K562 (cell line): ENCODE measurements around the gene SZT2. TPM values are rescaled to one million over a fixed set of nuclear protein-coding genes. Genes with fewer than 3 reads are reported as not detected.

Experiments
- BRF1 ChIP-seq: IDR thresholded peaks from 3 replicates; pipeline ENCODE4 v1.6.1; 2011; ENCODE audit warnings: borderline replicate concordance, mild to moderate bottlenecking; ENCODE audit not compliant: insufficient read length; ENCODE audit errors: extremely low read depth
- E2F3 ChIP-seq: fragments of 250-450 bp; sonication (Bioruptor Pico); IDR thresholded peaks from 2 replicates; pipeline ENCODE4 v1.4.0; 2020; ENCODE audit warnings: mild to moderate bottlenecking
- ILK ChIP-seq: fragments of 450-650 bp; IDR thresholded peaks from 2 replicates; pipeline ENCODE4 v1.6.1; 2016; ENCODE audit warnings: missing genetic modification characterization, low read depth, mild to moderate bottlenecking, missing compliant biosample characterization, moderate library complexity, borderline replicate concordance
- NEUROD1 ChIP-seq: fragments of 150-350 bp; IDR thresholded peaks from 2 replicates; pipeline ENCODE4 v1.6.1; 2014; ENCODE audit warnings: borderline replicate concordance, low read length, low read depth; ENCODE audit not compliant: partially characterized antibody
- NFYB ChIP-seq: IDR thresholded peaks from 2 replicates; pipeline ENCODE4 v1.6.1; 2011; ENCODE audit warnings: mild to moderate bottlenecking, moderate library complexity; ENCODE audit not compliant: insufficient read length; ENCODE audit errors: extremely low read depth
- NR2C2 ChIP-seq, 2 experiments: fragments of 200-800 bp in 1 of 2; sonication (Bioruptor generic) in 1 of 2; sonication (generic) in 1 of 2; formaldehyde crosslinking in 1 of 2; IDR thresholded peaks; 2 replicates each; pipeline versions ENCODE4 v1.6.1 to v1.8.0; 2016 to 2022; ENCODE audit warnings: mild to moderate bottlenecking in 1 of 2, missing compliant biosample characterization in 1 of 2, missing genetic modification characterization in 1 of 2, missing genetic modification reagents in 1 of 2
- RAD21 ChIP-seq, 2 experiments: fragments of 250-450 bp in 1 of 2; fragments of 450-650 bp in 1 of 2; sonication (Bioruptor Pico) in 1 of 2; formaldehyde crosslinking in 1 of 2; IDR thresholded peaks in 1 of 2; conservative IDR thresholded peaks in 1 of 2; 2 replicates each; pipeline versions ENCODE4 v1.4.0 to v1.8.0; 2020 to 2022; ENCODE audit warnings: mild to moderate bottlenecking in 2 of 2, moderate library complexity in 1 of 2
- RAD51 ChIP-seq: fragments of 450-650 bp; IDR thresholded peaks from 2 replicates; pipeline ENCODE4 v1.7.1; 2016; ENCODE audit warnings: low read depth, mild to moderate bottlenecking, borderline replicate concordance
- RBM15 ChIP-seq: fragments of 200-400 bp; formaldehyde crosslinking; IDR thresholded peaks from 2 replicates; pipeline ENCODE4 v1.6.1; 2018; ENCODE audit warnings: mild to moderate bottlenecking, low read length, moderate library complexity; ENCODE audit not compliant: insufficient read depth
- ZFP36 ChIP-seq: fragments of 150-350 bp; IDR thresholded peaks from 2 replicates; pipeline ENCODE4 v1.6.1; 2018; ENCODE audit warnings: low read length, low read depth; ENCODE audit not compliant: partially characterized antibody
- ZNF431 ChIP-seq: sonication (generic); formaldehyde crosslinking; IDR thresholded peaks from 2 replicates; pipeline ENCODE4 v1.8.0; 2022; ENCODE audit warnings: mild to moderate bottlenecking, missing genetic modification reagents
- polyA plus RNA-seq, 8 experiments: library from polyadenylated mRNA; depleted of rRNA in 4 of 8; stranded (reverse) in 5 of 8; unstranded in 3 of 8; fragments of >200 nt; fragmentation: Nextera tagmentation in 2 of 8; fragmentation: Illumina TruSeq in 1 of 8; extraction: Ambion mirVana in 2 of 8; extraction: Trizol in 1 of 8; gene quantifications; 2 replicates each; pipeline versions ENCODE4 v1.2.1 to v1.2.3, GENCODE V29; 2011 to 2014; ENCODE audit warnings: inconsistent platforms in 1 of 8, missing spikeins in 1 of 8
- total RNA-seq, 7 experiments: library from RNA; depleted of rRNA in 6 of 7; stranded (reverse); fragments of >200 nt in 6 of 7; fragmentation: Illumina TruSeq in 2 of 7; extraction: Trizol in 2 of 7; gene quantifications; 2 replicates each; pipeline versions ENCODE4 v1.2.1 to v1.2.3, GENCODE V29; 2011 to 2021; ENCODE audit warnings: low replicate concordance in 1 of 7
- TF ChIP-seq, protein P1 (sequence below), 2 experiments: fragments of 450-650 bp; IDR thresholded peaks; 2 replicates each; pipeline ENCODE4 v1.6.1; 2018; ENCODE audit warnings: mild to moderate bottlenecking in 2 of 2, low read depth in 1 of 2; ENCODE audit not compliant: partially characterized antibody in 2 of 2
- TF ChIP-seq, protein P2 (sequence below), 2 experiments: IDR thresholded peaks; 2 replicates each; pipeline ENCODE4 v1.6.1; 2011; ENCODE audit warnings: borderline replicate concordance in 1 of 2, control low read depth in 1 of 2, low read depth in 1 of 2, low read length in 1 of 2, mild to moderate bottlenecking in 1 of 2, mixed read lengths in 1 of 2, moderate library complexity in 1 of 2; ENCODE audit not compliant: insufficient read depth in 1 of 2, insufficient read length in 1 of 2, poor library complexity in 1 of 2, severe bottlenecking in 1 of 2; ENCODE audit errors: extremely low read depth in 1 of 2
- TF ChIP-seq, protein P3 (sequence below): fragments of 450-650 bp; IDR thresholded peaks from 2 replicates; pipeline ENCODE4 v1.6.1; 2017; ENCODE audit warnings: antibody characterized with exemption, mild to moderate bottlenecking
- TF ChIP-seq, protein P4 (sequence below): sonication (generic); formaldehyde crosslinking; IDR thresholded peaks from 2 replicates; pipeline ENCODE4 v1.8.0; 2022; ENCODE audit warnings: mild to moderate bottlenecking, missing genetic modification reagents

The SZT2 gene
- total and polyA plus RNA-seq, 9 of the 15 experiments (the other 6 are each of a cell fraction or from before 2014, with no cell fraction given): 0.88 to 31.0 (median 12.8) TPM

DNA sequence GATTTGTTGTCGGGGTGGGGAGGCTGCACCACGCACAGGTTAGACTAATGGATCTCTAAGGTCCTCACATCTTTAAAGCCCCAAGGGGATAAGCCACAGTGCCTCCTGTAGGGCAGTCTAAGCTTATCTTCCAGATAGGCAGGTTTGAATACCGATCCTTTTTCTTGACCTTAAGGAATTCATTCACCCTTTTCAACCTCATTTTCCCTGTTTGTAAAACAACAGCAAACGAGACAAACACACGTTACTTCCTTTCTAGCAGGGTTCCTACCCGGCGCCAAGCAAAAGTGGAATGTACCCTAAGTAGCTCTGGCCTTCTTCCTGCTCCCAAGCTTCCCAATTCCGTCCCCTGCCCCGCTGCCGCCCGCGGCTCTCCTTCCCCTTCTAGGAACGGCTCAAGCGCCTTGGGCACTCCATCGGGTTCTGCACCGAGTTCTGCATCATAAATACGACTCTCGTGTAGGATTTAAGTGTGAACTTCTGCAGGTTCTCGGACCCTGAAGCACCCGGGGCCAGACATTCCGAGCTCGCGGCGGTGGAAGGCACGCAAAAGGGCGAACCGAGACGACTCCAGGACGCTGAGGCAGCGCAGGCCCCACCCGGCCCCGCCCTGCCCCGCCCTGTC lies 31.5 kb upstream of the SZT2 start (continued):
- no peak for TF ChIP-seq E2F3 (CRISPR knock-in tag)
- no peak for TF ChIP-seq NR2C2 (CRISPR knock-in tag; IDR thresholded peaks at IDR 0.05)
- TF ChIP-seq NR2C2 (tag; IDR thresholded peaks at IDR 0.05): peak; percentile 61
- TF ChIP-seq BRF1: no peak
- no peak for TF ChIP-seq NEUROD1
- 0 out of 2 replicates have a peak, but pooled peaks have one; percentile 11 for TF ChIP-seq RAD51
- no peak for TF ChIP-seq ILK (tag)
- no peak for TF ChIP-seq NFYB
- TF ChIP-seq, protein P1, sequence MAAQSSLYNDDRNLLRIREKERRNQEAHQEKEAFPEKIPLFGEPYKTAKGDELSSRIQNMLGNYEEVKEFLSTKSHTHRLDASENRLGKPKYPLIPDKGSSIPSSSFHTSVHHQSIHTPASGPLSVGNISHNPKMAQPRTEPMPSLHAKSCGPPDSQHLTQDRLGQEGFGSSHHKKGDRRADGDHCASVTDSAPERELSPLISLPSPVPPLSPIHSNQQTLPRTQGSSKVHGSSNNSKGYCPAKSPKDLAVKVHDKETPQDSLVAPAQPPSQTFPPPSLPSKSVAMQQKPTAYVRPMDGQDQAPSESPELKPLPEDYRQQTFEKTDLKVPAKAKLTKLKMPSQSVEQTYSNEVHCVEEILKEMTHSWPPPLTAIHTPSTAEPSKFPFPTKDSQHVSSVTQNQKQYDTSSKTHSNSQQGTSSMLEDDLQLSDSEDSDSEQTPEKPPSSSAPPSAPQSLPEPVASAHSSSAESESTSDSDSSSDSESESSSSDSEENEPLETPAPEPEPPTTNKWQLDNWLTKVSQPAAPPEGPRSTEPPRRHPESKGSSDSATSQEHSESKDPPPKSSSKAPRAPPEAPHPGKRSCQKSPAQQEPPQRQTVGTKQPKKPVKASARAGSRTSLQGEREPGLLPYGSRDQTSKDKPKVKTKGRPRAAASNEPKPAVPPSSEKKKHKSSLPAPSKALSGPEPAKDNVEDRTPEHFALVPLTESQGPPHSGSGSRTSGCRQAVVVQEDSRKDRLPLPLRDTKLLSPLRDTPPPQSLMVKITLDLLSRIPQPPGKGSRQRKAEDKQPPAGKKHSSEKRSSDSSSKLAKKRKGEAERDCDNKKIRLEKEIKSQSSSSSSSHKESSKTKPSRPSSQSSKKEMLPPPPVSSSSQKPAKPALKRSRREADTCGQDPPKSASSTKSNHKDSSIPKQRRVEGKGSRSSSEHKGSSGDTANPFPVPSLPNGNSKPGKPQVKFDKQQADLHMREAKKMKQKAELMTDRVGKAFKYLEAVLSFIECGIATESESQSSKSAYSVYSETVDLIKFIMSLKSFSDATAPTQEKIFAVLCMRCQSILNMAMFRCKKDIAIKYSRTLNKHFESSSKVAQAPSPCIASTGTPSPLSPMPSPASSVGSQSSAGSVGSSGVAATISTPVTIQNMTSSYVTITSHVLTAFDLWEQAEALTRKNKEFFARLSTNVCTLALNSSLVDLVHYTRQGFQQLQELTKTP (IDR thresholded peaks at IDR 0.05; ENCODE audit: low read depth in 1 of 2, partially characterized antibody in 2 of 2): peak in 1 of 2 experiments; percentile 73
- TF ChIP-seq ZFP36: no peak
- TF ChIP-seq, protein P2, sequence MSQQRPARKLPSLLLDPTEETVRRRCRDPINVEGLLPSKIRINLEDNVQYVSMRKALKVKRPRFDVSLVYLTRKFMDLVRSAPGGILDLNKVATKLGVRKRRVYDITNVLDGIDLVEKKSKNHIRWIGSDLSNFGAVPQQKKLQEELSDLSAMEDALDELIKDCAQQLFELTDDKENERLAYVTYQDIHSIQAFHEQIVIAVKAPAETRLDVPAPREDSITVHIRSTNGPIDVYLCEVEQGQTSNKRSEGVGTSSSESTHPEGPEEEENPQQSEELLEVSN (IDR thresholded peaks at IDR 0.05; ENCODE audit: borderline replicate concordance in 1 of 2, extremely low read depth in 1 of 2, insufficient read depth in 1 of 2, insufficient read length in 1 of 2, low read depth in 1 of 2, low read length in 1 of 2, poor library complexity in 1 of 2, severe bottlenecking in 1 of 2): no peak
- no peak for TF ChIP-seq RBM15
- peak; percentile 51 to 73 for TF ChIP-seq RAD21 (CRISPR knock-in tag; conservative IDR thresholded peaks at IDR 0.05 in 1 of 2, IDR thresholded peaks at IDR 0.05 in 1 of 2)
- TF ChIP-seq, protein P3, sequence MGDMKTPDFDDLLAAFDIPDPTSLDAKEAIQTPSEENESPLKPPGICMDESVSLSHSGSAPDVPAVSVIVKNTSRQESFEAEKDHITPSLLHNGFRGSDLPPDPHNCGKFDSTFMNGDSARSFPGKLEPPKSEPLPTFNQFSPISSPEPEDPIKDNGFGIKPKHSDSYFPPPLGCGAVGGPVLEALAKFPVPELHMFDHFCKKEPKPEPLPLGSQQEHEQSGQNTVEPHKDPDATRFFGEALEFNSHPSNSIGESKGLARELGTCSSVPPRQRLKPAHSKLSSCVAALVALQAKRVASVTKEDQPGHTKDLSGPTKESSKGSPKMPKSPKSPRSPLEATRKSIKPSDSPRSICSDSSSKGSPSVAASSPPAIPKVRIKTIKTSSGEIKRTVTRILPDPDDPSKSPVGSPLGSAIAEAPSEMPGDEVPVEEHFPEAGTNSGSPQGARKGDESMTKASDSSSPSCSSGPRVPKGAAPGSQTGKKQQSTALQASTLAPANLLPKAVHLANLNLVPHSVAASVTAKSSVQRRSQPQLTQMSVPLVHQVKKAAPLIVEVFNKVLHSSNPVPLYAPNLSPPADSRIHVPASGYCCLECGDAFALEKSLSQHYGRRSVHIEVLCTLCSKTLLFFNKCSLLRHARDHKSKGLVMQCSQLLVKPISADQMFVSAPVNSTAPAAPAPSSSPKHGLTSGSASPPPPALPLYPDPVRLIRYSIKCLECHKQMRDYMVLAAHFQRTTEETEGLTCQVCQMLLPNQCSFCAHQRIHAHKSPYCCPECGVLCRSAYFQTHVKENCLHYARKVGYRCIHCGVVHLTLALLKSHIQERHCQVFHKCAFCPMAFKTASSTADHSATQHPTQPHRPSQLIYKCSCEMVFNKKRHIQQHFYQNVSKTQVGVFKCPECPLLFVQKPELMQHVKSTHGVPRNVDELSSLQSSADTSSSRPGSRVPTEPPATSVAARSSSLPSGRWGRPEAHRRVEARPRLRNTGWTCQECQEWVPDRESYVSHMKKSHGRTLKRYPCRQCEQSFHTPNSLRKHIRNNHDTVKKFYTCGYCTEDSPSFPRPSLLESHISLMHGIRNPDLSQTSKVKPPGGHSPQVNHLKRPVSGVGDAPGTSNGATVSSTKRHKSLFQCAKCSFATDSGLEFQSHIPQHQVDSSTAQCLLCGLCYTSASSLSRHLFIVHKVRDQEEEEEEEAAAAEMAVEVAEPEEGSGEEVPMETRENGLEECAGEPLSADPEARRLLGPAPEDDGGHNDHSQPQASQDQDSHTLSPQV: no peak
- TF ChIP-seq, protein P4, sequence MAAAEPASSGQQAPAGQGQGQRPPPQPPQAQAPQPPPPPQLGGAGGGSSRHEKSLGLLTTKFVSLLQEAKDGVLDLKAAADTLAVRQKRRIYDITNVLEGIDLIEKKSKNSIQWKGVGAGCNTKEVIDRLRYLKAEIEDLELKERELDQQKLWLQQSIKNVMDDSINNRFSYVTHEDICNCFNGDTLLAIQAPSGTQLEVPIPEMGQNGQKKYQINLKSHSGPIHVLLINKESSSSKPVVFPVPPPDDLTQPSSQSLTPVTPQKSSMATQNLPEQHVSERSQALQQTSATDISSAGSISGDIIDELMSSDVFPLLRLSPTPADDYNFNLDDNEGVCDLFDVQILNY: no peak
- TF ChIP-seq ZNF431 (CRISPR knock-in tag): no peak
